Activated T-cell treated with anti-CD3 and anti-CD28 coated beads, Interleukin-2, amount 50 U/mL, for 24 hours (primary cell): ENCODE measurements around the gene MEIOB.

Experiments
- DNase-seq: peaks from one replicate; pipeline ENCODE4 v3.0.0-alpha.2; 2020
- H3K27ac Mint-ChIP-seq: 2 replicates; pipeline ENCODE4 v1.8.0; 2020; ENCODE audit warnings: mild to moderate bottlenecking, mixed read lengths
- H3K27me3 Mint-ChIP-seq: 2 replicates; pipeline ENCODE4 v1.8.0; 2020; ENCODE audit warnings: mixed read lengths
- H3K36me3 Mint-ChIP-seq: 2 replicates; pipeline ENCODE4 v1.8.0; 2020; ENCODE audit warnings: low read depth, mixed read lengths
- H3K4me1 Mint-ChIP-seq: 2 replicates; pipeline ENCODE4 v1.8.0; 2020; ENCODE audit warnings: low read depth, mixed read lengths
- H3K4me3 Mint-ChIP-seq: 2 replicates; pipeline ENCODE4 v1.8.0; 2020; ENCODE audit warnings: mild to moderate bottlenecking, moderate library complexity, mixed read lengths
- H3K9me3 Mint-ChIP-seq: 2 replicates; pipeline ENCODE4 v1.8.0; 2020; ENCODE audit warnings: mixed read lengths

Gene MEIOB

GRCh38 chr16:1912215-1912543 lies 40.2 kb upstream of the MEIOB start:
- H3K27ac Mint-ChIP-seq: no peak overlapping the region
- no peak overlapping the region for H3K4me3 Mint-ChIP-seq
- peaks cover 39% of the 10 kb centered on the region for H3K27me3 Mint-ChIP-seq
- no peaks in the 10 kb centered on the region for H3K9me3 Mint-ChIP-seq
- no peaks in the 10 kb centered on the region for H3K4me1 Mint-ChIP-seq
- H3K36me3 Mint-ChIP-seq: no peaks in the 10 kb centered on the region
- no peak for DNase-seq

- H3K36me3 Mint-ChIP-seq: no peaks in the 10 kb centered on the region
- H3K27me3 Mint-ChIP-seq: peaks cover 37% of the 10 kb centered on the region
- no peak overlapping the region for H3K27ac Mint-ChIP-seq
- DNase-seq: no peak
- H3K9me3 Mint-ChIP-seq: no peaks in the 10 kb centered on the region
- H3K4me3 Mint-ChIP-seq: no peak overlapping the region
- no peaks in the 10 kb centered on the region for H3K4me1 Mint-ChIP-seq
Observed at GRCh38 chr16:1911467-1912214, 39.7 kb upstream of the MEIOB start.

- DNase-seq: no peak
- Mint-ChIP-seq H3K4me3 (no peak overlapping the region), H3K27ac (no peak overlapping the region), H3K4me1 (no peaks in the 10 kb centered on the region), H3K27me3 (peaks cover 18% of the 10 kb centered on the region), H3K36me3 (no peaks in the 10 kb centered on the region), H3K9me3 (no peaks in the 10 kb centered on the region)
Observed at GRCh38 chr16:1909561-1910231, 37.7 kb upstream of the MEIOB start.

- DNase-seq: no peak
- Mint-ChIP-seq H3K4me3 (no peak overlapping the region), H3K36me3 (no peaks in the 10 kb centered on the region), H3K9me3 (no peaks in the 10 kb centered on the region), H3K27me3 (peaks cover 14% of the 10 kb centered on the region), H3K27ac (no peak overlapping the region), H3K4me1 (no peaks in the 10 kb centered on the region)
Observed at GRCh38 chr16:1908983-1909382, 37.0 kb upstream of the MEIOB start.

- no peaks in the 10 kb centered on the region for H3K9me3 Mint-ChIP-seq
- no peaks in the 10 kb centered on the region for H3K36me3 Mint-ChIP-seq
- no peak for DNase-seq
- H3K4me1 Mint-ChIP-seq: no peaks in the 10 kb centered on the region
- H3K27ac Mint-ChIP-seq: no peak overlapping the region
- H3K4me3 Mint-ChIP-seq: no peak overlapping the region
- peaks cover 14% of the 10 kb centered on the region for H3K27me3 Mint-ChIP-seq
Observed at GRCh38 chr16:1908184-1908583, 36.2 kb upstream of the MEIOB start.

- peaks cover 14% of the 10 kb centered on the region for H3K27me3 Mint-ChIP-seq
- H3K36me3 Mint-ChIP-seq: no peaks in the 10 kb centered on the region
- no peak for DNase-seq
- H3K9me3 Mint-ChIP-seq: no peaks in the 10 kb centered on the region
- H3K27ac Mint-ChIP-seq: no peak overlapping the region
- H3K4me3 Mint-ChIP-seq: no peak overlapping the region
- no peaks in the 10 kb centered on the region for H3K4me1 Mint-ChIP-seq
Observed at GRCh38 chr16:1907226-1907860, 35.4 kb upstream of the MEIOB start.

GRCh38 chr16:1906846-1907165 lies 34.8 kb upstream of the MEIOB start:
- peaks cover 14% of the 10 kb centered on the region for H3K27me3 Mint-ChIP-seq
- H3K27ac Mint-ChIP-seq: no peak overlapping the region
- no peak for DNase-seq
- no peaks in the 10 kb centered on the region for H3K36me3 Mint-ChIP-seq
- H3K9me3 Mint-ChIP-seq: no peaks in the 10 kb centered on the region
- H3K4me1 Mint-ChIP-seq: no peaks in the 10 kb centered on the region
- H3K4me3 Mint-ChIP-seq: no peak overlapping the region

- Mint-ChIP-seq H3K4me1 (no peaks in the 10 kb centered on the region), H3K9me3 (no peaks in the 10 kb centered on the region), H3K4me3 (no peak overlapping the region), H3K27ac (no peak overlapping the region), H3K36me3 (no peaks in the 10 kb centered on the region), H3K27me3 (peaks cover 14% of the 10 kb centered on the region)
- DNase-seq: no peak
Observed at GRCh38 chr16:1906055-1906845, 34.3 kb upstream of the MEIOB start.

GRCh38 chr16:1903845-1904840 lies 32.2 kb upstream of the MEIOB start:
- peaks cover 14% of the 10 kb centered on the region for H3K27me3 Mint-ChIP-seq
- H3K4me3 Mint-ChIP-seq: no peak overlapping the region
- H3K9me3 Mint-ChIP-seq: no peaks in the 10 kb centered on the region
- no peak overlapping the region for H3K27ac Mint-ChIP-seq
- H3K36me3 Mint-ChIP-seq: no peaks in the 10 kb centered on the region
- no peak for DNase-seq
- H3K4me1 Mint-ChIP-seq: no peaks in the 10 kb centered on the region

- Mint-ChIP-seq H3K36me3 (no peaks in the 10 kb centered on the region), H3K4me1 (no peaks in the 10 kb centered on the region), H3K4me3 (no peak overlapping the region), H3K9me3 (no peaks in the 10 kb centered on the region), H3K27me3 (peaks cover 7% of the 10 kb centered on the region), H3K27ac (no peak overlapping the region)
- no peak for DNase-seq
Observed at GRCh38 chr16:1903220-1903574, 31.2 kb upstream of the MEIOB start.

GRCh38 chr16:1902547-1903219 lies 30.7 kb upstream of the MEIOB start:
- DNase-seq: no peak
- no peak overlapping the region for H3K27ac Mint-ChIP-seq
- no peaks in the 10 kb centered on the region for H3K4me1 Mint-ChIP-seq
- no peaks in the 10 kb centered on the region for H3K36me3 Mint-ChIP-seq
- peaks cover 4% of the 10 kb centered on the region for H3K27me3 Mint-ChIP-seq
- H3K9me3 Mint-ChIP-seq: no peaks in the 10 kb centered on the region
- no peak overlapping the region for H3K4me3 Mint-ChIP-seq

GRCh38 chr16:1900452-1900774 lies 28.4 kb upstream of the MEIOB start:
- H3K4me3 Mint-ChIP-seq: no peak overlapping the region
- peaks cover 5% of the 10 kb centered on the region for H3K27me3 Mint-ChIP-seq
- H3K9me3 Mint-ChIP-seq: no peaks in the 10 kb centered on the region
- H3K4me1 Mint-ChIP-seq: no peaks in the 10 kb centered on the region
- no peaks in the 10 kb centered on the region for H3K36me3 Mint-ChIP-seq
- no peak overlapping the region for H3K27ac Mint-ChIP-seq
- no peak for DNase-seq

GRCh38 chr16:1899641-1900451 lies 27.9 kb upstream of the MEIOB start:
- H3K4me3 Mint-ChIP-seq: no peak overlapping the region
- H3K9me3 Mint-ChIP-seq: no peaks in the 10 kb centered on the region
- no peak overlapping the region for H3K27ac Mint-ChIP-seq
- H3K36me3 Mint-ChIP-seq: no peaks in the 10 kb centered on the region
- H3K27me3 Mint-ChIP-seq: peaks cover 5% of the 10 kb centered on the region
- H3K4me1 Mint-ChIP-seq: no peaks in the 10 kb centered on the region
- DNase-seq: no peak
